SK-N-SH treated with all-trans-retinoic acid at 6 μM for 48 hours (cell line): ENCODE results near the gene NCAM1.

ENCODE experiments used
- BACH2 ChIP-seq: fragments of 250-450 bp; sonication (Bioruptor Pico); IDR thresholded peaks from 2 replicates; pipeline ENCODE4 v1.9.0; 2021; ENCODE audit warnings: mild to moderate bottlenecking, borderline replicate concordance
- ISL1 ChIP-seq: fragments of 250-450 bp; sonication (Bioruptor Pico); IDR thresholded peaks from 2 replicates; pipeline ENCODE4 v2.1.2; 2022; ENCODE audit warnings: mild to moderate bottlenecking, moderate library complexity
- OSR1 ChIP-seq: fragments of 250-450 bp; sonication (Bioruptor Pico); IDR thresholded peaks from 2 replicates; pipeline ENCODE4 v1.8.0; 2022; ENCODE audit warnings: moderate library complexity, mild to moderate bottlenecking, inconsistent platforms
- PPARA ChIP-seq: fragments of 250-450 bp; sonication (Bioruptor Pico); IDR thresholded peaks from 2 replicates; pipeline ENCODE4 v1.5.0; 2020; ENCODE audit warnings: mild to moderate bottlenecking, borderline replicate concordance
- RARB ChIP-seq: fragments of 250-450 bp; sonication (Bioruptor Pico); IDR thresholded peaks from 2 replicates; pipeline ENCODE4 v1.8.0; 2021; ENCODE audit warnings: mild to moderate bottlenecking, moderate library complexity
- TOX ChIP-seq: fragments of 250-450 bp; sonication (Bioruptor Pico); IDR thresholded peaks from 2 replicates; pipeline ENCODE4 v1.8.0; 2021; ENCODE audit warnings: mild to moderate bottlenecking, moderate library complexity, borderline replicate concordance
- ZC3H10 ChIP-seq: fragments of 250-450 bp; sonication (Bioruptor Pico); IDR thresholded peaks from 2 replicates; pipeline ENCODE4 v1.5.1; 2021; ENCODE audit warnings: mild to moderate bottlenecking, moderate library complexity
- ZFP3 ChIP-seq: fragments of 250-450 bp; sonication (Bioruptor Pico); IDR thresholded peaks from 2 replicates; pipeline ENCODE4 v1.5.0; 2020; ENCODE audit warnings: mild to moderate bottlenecking, moderate library complexity
- ZFP30 ChIP-seq: fragments of 450-650 bp; formaldehyde crosslinking; IDR thresholded peaks from 2 replicates; pipeline ENCODE4 v1.5.0; 2022; ENCODE audit warnings: mild to moderate bottlenecking, moderate library complexity
- ZNF70 ChIP-seq: fragments of 450-650 bp; formaldehyde crosslinking; IDR thresholded peaks from 2 replicates; pipeline ENCODE4 v1.5.0; 2020; ENCODE audit warnings: mild to moderate bottlenecking, moderate library complexity
- ZNF8 ChIP-seq: fragments of 450-650 bp; formaldehyde crosslinking; IDR thresholded peaks from 2 replicates; pipeline ENCODE4 v1.5.0; 2020; ENCODE audit warnings: mild to moderate bottlenecking, moderate library complexity
- TF ChIP-seq, protein P1 (sequence below): fragments of 250-450 bp; sonication (Bioruptor Pico); IDR thresholded peaks from 2 replicates; pipeline ENCODE4 v1.5.1; 2020; ENCODE audit warnings: low read depth, mild to moderate bottlenecking, moderate library complexity
- TF ChIP-seq, protein P2 (sequence below): fragments of 250-450 bp; sonication (Bioruptor Pico); IDR thresholded peaks from 2 replicates; pipeline ENCODE4 v1.8.0; 2021; ENCODE audit warnings: low read depth, mild to moderate bottlenecking, moderate library complexity, borderline replicate concordance

DNA sequence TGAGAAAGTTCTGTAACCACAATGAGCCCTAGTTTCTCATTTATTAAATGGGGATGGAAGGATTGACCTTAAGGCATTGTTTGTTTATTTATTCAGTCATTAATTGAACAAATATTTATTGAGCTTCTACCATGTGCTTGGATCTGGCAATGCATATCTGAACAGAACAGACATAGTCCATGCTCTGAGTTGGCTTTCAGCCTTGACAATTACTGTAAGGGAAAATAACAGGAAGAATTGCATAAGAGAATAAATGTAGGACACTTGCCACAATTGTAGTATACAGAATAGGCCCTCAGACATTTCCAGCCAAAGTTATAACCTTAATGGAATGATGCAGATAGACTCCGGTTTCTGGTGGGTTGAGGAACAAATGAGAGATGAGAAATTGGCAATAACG, 192.6 kb downstream of the NCAM1 start:
- TF ChIP-seq ISL1 (CRISPR knock-in tag), result no peak
- no peak for TF ChIP-seq TOX (CRISPR knock-in tag)
- no peak for TF ChIP-seq RARB (CRISPR knock-in tag)
- TF ChIP-seq ZNF70 (CRISPR knock-in tag), result no peak
- TF ChIP-seq ZC3H10 (CRISPR knock-in tag), result no peak
- TF ChIP-seq, protein P1, sequence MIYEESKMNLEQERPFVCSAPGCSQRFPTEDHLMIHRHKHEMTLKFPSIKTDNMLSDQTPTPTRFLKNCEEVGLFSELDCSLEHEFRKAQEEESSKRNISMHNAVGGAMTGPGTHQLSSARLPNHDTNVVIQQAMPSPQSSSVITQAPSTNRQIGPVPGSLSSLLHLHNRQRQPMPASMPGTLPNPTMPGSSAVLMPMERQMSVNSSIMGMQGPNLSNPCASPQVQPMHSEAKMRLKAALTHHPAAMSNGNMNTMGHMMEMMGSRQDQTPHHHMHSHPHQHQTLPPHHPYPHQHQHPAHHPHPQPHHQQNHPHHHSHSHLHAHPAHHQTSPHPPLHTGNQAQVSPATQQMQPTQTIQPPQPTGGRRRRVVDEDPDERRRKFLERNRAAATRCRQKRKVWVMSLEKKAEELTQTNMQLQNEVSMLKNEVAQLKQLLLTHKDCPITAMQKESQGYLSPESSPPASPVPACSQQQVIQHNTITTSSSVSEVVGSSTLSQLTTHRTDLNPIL, result no peak
- no peak for TF ChIP-seq ZFP30 (CRISPR knock-in tag)
- TF ChIP-seq, protein P2, sequence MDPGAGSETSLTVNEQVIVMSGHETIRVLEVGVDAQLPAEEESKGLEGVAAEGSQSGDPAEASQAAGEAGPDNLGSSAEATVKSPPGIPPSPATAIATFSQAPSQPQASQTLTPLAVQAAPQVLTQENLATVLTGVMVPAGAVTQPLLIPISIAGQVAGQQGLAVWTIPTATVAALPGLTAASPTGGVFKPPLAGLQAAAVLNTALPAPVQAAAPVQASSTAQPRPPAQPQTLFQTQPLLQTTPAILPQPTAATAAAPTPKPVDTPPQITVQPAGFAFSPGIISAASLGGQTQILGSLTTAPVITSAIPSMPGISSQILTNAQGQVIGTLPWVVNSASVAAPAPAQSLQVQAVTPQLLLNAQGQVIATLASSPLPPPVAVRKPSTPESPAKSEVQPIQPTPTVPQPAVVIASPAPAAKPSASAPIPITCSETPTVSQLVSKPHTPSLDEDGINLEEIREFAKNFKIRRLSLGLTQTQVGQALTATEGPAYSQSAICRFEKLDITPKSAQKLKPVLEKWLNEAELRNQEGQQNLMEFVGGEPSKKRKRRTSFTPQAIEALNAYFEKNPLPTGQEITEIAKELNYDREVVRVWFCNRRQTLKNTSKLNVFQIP, result no peak
- TF ChIP-seq ZNF8 (CRISPR knock-in tag), result no peak
- no peak for TF ChIP-seq ZFP3 (CRISPR knock-in tag)
- no peak for TF ChIP-seq BACH2 (CRISPR knock-in tag)
- TF ChIP-seq PPARA, result no peak
- no peak for TF ChIP-seq OSR1 (CRISPR knock-in tag)
